ENCODE measurements around the gene FABP1.

Gene FABP1

DNA sequence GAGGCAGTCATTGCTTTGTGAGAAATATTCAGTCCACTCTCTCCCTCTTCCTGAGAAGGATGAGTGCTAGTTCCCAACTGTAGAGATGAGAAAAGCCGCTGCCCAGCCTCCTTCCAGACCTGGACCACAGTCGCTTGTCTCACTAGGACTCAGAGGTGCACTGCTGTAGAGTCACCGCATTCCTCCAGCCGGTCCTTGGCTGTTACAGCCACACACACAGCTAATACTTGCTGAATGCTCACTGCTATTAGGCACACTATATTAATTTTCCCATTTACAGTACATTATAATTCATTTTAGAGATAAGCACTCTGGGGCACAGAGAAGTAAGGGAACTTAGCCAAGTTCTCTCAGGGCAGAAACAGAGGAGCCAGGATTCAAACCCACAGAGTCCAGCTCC is 10.0 kb upstream of the FABP1 start:
- no peak for DNase-seq (ENCODE audit: low read depth, low spot score)

DNA sequence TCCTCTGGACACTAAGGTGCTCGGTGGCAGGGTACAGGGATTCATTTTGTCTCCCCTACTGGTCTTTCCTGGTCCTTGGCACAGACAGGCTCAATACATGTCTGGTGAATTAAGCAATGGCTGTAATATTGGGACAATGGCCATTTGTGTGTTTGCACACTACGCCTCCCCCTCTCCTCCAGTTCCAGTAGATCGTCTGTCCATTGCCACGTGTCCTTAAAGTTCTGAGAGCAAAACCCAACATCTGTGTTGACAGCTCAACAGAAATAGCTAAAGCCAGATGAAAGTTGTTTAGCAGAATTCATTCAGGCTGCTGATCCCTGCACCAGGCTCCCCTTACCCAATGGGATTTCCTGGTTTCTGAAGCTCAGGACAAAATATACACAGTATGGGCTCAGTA is 9.0 kb upstream of the FABP1 start:
- no peak for DNase-seq (ENCODE audit: low read depth, low spot score)

DNA sequence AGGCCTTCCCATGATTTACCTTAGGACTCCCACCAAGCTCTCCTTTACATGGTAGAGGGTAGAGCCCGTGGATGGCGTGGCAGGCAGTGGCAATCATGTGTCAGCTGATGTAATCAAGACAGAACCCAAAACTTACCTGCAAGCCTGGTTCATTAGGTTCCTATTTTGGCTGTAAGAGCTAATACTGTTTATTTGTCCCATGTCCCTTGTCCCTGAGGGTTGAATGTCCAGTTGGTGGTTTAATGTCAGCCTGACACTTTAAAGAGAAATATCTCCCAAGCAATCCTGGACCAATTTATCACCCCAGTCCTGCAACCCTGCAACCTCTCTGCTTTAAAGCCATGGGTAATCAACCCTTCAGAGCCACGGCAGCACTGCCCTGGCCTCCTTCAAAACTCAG is 6.0 kb upstream of the FABP1 start:
- DNase-seq (ENCODE audit: low read depth, low spot score), result no peak

DNA sequence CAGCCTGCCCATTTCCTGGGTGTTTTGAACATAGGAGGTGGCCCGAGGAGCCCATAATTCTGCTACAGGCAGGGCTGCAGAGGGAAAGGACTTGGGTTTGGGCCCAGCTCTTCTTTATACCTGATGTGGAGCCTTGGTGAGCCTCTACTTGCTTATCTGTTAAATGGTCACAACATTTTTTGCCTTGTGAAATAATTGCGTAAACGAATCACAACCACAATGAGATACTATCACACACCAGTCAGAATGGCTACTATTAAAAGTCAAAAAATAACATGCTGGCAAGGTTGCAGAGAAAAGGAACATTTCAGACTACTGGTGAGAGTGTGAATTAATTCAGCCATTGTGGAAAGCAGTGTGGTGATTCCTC is 4.1 kb upstream of the FABP1 start:
- DNase-seq (ENCODE audit: low read depth, low spot score), result no peak

DNA sequence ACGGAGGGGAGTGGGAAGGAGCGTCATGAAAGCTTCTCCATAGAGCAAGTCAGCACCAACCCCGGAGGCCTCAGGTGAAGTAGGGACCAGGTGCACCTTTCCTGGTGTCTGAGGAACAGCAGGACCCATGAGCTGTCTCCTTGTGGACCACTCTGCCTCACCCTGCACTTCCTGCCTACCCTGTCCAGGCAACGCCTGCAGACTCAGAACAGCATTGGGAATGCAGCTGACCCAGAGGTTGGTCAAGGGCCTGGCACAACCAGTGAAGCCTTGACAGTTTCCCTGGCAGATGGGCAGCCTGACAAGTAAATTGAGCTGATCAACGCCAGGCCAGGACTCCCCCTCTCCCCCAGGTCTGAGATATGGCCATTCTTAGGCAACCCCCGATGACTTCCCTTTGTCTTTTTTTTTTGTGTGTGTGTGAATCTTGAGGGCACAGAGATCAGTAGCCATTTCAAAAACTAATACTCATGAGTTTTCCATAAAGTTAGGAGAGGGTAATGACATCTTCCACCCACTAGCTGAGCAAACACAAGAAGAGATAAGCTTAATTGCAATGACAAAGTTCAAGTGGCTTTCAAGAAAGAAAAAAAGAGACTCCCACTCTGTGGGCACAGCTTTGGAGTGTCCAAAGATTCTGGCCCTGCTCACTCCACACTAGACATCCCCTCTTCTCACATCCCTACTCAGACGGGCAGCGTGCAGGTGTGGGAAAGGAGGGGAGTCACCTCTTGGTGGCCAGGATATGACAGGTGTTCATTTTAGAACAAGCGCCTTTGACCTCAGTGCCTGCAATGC is 3.5 kb upstream of the FABP1 start:
- DNase-seq (ENCODE audit: low read depth, low spot score), result no peak

DNA sequence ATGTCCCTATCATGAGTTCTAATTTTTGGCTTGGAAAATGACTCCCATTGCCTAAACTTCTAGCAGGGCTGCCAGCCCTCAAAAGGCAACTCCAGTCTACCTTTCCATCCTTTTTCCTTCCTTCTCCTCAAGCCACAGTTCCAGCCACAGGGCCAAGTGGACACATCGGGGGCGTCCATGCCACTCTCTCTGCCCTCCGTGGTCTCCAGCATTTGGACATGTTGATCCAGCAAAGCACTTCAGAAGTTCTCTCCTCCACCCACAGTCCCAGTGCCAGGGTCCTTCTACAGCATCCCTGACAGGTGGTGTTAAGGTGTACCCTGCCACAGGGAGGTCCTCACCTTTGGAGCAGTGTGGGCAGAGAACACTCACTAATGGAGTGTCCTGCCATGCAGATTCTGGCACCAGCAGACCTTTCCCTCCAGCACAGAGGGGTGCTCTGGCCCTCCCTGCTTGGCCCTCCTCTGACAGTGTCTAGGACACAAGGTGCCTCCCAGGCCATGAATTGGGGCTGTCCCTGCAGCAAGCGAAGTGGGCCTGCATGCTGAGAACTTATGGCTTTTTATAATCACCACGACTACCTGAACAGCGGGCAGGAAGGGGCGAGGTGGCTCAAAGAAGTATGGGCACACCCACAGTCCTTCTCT is 1.6 kb upstream of the FABP1 start:
- no peak for DNase-seq (ENCODE audit: low read depth, low spot score)

DNA sequence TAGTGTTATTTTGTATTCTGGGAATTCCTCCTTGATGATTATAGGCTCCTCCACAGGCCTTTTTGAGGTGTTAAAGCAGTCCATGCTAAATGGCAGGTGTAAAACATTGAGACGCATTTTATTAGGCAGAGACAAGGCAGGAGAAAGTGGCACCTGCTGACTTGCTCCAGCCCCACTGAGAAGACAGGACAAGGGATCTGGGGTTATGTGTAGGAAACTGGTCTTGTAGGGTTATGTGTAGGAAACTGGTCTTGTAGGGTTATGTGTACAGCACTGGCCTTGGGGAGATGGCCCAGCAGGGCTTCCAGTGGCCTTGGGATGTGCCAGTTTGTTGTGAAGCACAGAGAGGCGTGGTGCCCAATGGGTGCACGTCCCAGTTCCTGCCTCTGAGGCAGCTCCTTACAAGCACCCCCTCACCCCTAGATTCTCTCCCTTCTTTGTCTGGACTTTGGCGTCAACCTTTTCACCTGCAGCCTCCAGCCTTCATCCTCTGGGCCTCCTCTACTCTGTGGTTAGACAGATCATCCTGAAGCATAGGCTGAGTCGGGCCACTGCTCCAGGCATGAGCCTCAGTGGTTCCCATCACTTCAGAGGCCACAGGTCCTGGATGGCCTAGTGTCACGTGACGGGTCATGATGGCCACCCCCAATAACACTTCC is 921 bp upstream of the FABP1 start:
- no peak for DNase-seq (ENCODE audit: low read depth, low spot score)

DNA sequence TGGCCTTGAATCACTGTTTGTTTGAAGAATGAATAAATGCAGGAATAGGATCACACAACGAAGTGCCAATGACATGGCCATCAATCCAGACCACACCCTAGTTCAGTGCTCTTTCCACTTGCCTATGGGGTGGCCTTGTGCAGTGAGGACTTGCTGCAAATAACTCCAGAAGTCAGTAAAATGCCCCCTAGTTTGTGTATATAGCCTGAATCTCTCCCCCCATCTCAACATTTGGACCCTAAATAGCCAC is 299 bp downstream of the FABP1 start:
- no peak for DNase-seq (ENCODE audit: low read depth, low spot score)

DNA sequence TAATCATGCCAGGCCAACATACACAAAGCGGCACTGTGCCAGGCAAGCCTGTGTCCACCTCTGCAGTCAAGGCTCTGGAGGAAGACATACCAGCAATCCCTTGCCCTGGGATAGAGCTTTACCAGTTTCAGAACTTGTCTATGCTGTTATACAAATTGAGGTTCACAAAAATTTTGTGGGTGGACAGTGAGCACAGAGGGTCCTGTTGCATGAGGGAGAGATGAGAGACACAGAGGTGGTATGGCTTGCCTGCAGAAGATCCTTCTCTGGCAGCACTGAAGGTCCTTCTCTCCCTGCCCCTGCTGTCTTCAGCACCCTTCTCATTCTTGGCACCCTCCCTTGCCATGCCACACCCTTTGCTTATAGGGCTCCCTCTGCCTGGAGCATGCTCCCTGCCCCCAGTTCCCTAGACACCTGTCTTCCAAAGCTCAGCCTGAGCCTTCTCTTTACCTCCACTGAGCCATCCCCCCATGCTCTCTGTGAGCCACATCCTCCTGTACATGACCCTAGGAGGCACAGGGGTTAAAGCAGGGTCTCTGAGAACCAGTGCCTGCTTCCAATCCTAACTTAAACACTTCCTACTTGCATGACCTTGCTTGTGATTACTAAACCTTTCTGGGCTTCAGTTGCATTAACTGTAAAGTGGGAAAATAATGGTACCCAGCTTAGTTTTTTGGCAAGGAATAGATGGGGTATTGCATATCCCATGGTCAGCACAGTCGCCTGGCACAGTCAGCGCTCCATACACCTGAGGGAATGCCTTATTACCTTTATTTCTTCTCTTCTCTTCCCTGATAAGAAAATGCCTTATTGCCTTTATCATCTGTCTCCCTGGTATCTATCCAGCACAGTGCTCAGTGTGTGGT is 857 bp downstream of the FABP1 start:
- DNase-seq (ENCODE audit: low read depth, low spot score), result no peak

DNA sequence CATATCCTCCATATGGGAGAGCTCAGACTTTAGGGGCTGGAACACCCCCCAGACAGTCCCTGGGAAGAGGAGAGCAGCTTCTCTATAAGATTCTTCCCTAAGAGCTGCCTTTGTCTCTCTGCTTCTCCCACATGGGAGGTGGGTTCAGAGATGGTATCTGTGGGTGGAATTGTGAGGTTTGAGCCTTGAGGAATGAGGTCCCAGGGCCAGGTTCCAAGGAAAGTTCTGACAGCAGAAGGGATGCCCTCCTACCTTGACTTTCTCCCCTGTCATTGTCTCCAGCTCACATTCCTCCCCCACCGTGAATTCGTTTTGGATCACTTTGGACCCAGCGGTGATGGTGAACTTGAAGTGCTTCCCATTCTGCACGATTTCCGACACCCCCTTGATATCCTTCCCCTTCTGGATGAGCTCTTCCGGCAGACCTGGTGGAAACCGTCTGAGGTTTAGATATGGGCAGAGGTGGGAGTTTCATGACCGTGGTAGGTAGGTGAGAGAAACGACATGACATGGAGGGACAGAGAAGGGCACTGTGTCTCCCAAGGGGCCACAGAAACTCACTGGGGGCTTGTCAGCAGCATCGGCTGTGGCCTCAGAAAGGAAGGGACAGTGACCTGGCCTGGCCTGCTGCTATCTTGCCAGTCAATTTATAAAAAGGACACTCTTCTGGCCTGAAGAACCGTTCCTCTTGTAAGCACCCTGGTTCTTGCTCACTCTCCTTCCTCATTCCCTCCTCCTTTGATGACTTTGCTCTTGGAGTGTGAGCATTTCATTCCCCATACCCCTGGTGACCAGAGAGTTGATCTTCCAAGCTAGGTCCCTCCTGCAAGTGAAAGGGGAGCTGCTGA is 1.7 kb downstream of the FABP1 start:
- DNase-seq (ENCODE audit: low read depth, low spot score), result no peak

DNA sequence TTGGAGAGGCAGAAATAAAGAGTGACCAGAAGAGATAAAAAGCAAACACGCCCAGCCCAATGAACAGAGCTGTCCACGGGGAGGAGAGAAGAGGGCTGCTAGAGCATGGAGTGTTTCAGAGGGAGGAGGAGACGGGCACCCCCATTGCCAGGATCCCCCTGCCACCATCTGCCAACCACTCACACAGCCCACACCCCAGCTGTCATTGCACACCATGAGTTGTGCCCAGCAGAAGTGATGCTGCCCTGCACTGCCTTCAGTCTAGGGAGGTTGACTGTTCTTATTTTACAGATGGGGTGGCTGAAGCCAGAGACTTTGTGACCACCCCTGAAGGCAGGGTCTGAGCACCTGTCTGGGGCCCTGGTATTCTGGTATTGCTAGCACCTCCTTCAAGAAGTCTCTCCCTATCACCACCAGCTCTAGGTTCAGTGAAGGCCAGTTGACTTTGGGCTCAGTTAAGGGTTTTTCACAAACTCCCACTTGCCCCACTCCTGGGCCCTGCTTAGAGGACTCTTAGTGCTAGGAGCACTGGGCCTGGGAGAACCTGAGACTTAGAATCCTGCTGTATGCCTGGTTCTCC is 2.4 kb downstream of the FABP1 start:
- no peak for DNase-seq (ENCODE audit: low read depth, low spot score)

DNA sequence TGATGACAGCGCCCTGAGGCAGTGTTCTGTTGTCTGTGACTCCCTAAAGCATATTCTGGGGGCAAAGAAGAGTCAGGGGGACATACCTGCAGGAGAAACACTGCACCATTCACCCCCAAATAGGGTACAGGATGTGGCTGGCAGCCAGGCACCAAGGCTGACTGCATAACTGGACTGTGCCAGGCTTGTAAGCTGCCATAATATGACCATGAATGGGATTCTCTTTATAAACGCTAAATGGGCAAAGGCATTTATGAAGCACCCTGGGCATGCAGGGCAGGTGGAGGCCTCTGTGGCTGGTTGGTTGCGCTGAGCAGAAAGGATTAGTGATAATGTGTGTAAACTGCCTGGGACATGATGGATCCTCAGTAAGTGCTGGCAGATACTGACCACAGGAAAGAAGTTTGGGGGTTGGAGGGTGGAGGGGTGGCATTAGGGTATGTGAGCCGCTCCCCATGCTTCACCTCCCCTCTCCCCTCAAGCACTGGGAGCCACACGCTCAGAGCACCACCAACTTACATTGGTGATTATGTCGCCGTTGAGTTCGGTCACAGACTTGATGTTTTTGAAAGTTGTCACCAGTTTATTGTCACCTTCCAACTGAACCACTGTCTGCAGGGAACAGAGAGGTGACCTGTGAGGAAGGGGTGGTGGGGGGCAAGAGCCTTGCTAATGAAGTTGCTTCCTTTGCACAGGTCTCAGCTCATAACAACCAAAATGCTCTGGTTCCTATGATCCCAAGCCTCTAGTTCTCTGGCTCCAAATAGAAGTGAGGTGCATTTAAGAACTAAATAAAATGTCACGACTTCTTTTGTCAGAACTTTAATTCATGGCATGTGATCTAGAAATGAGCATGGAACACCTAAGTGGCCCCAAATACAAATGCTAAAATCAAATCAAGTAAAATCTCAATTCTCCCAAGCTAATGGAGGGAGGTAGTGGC is 3.6 kb downstream of the FABP1 start:
- no peak for DNase-seq (ENCODE audit: low read depth, low spot score)

DNA sequence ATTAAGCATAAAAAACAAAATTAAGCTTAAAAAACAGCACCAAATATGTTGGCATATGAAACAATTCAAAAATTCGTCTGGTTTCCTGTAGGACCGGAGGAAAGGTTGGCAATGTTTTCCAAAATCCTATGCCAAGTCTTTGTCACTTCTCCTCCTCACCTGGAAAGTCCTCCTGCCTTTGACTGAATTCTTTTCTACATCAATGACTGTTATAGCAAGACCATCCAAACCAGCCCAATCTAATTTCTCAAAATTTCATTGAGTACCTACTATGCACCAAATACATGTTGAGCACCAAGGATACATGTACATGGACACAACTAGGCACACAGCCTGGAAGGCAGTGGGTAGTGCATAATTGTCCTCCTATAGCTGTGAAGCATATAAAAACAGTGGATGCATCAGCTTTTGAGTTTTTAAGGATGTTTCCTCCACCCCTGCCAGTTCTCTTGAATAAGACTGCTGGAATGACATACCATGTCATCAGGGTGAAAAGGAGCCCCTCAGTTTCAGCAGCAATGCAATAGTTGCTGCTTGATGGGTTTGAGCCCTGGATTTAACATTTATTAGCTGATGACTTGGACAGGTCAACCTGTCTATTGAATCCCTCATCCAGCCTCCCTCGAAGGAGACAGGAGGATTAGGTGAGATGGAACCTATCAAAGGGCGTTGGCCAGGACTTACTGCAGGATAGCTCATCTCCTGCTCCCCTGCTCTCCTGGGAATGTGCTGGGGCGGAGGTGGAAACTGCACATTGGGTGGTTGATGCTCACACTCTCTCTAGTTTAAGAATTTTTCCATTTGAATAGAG is 4.5 kb downstream of the FABP1 start:
- no peak for DNase-seq (ENCODE audit: low read depth, low spot score)

DNA sequence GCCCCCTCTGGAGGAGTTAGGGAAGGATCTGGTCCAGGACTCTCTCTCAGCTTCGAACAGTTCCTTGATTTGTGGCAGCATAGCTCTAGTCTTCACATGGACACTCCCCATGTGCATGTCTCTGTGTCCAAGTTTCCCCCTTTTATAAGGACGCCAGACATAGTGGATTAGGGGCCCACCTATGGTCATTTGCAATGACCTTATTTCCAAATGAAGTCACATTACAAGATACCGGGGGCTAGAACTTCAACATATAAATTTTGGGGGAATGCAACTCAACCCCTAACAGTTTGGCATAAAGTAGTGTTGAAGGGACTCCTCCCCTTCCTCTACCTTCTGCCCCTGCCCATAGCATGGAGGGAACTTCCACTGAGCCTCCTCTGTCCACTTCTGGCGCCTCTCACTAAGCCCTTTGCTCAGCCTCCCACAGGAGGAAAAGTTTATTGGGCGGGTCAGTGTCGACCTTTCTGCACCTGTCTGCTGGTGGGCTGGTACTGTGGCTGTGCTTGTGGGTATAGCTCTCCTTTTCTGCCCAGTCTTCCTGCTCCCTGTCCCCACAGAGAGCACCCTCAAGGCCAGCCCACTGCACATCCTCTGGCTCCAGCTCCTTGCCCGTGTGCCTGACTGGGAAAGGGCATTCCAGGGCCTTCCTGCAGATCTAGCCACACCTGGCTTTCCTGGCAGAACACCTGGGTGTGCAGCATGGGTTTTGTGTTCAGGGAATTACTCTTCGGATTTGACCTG is 5.5 kb downstream of the FABP1 start:
- no peak for DNase-seq (ENCODE audit: low read depth, low spot score)

DNA sequence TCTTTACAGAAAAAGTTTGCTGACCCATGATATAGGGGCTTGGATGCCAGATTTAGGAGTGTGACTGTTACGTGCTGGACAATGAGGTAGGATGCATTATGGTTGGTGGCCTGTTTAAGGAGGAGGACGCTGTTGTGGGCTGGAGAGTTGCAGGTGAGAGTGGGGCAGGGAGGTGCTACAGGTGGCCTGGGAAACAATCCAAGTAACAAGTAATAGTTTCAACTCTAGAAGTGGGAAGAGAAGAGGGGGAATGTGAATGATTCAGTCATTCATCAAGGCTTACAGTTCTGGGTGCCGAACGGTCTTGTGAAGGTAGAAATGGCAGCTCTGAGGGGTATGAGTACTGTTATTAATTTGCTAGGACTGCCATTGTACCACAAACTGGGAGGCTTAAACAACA is 6.2 kb downstream of the FABP1 start:
- DNase-seq (ENCODE audit: low read depth, low spot score), result no peak

DNA sequence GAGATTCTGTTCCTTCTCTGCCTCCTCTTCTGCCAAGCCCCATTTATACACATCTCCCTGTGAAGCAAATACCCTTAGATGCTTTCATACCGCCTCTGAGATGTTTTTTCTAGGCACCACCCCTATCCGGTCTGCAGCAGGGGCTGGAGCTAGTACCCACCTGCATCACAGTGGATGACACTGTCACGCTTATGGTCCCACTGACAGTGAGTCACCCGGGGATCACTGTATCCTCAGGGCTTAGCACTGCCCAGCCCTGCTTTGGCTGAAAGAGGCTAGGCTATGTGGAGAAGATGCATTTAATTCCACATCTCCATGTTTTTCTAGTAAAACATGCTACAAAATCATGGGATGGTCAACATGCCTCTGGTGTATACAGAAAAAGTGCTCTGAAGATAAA is 9.9 kb downstream of the FABP1 start:
- DNase-seq (ENCODE audit: low read depth, low spot score), result no peak

DNA sequence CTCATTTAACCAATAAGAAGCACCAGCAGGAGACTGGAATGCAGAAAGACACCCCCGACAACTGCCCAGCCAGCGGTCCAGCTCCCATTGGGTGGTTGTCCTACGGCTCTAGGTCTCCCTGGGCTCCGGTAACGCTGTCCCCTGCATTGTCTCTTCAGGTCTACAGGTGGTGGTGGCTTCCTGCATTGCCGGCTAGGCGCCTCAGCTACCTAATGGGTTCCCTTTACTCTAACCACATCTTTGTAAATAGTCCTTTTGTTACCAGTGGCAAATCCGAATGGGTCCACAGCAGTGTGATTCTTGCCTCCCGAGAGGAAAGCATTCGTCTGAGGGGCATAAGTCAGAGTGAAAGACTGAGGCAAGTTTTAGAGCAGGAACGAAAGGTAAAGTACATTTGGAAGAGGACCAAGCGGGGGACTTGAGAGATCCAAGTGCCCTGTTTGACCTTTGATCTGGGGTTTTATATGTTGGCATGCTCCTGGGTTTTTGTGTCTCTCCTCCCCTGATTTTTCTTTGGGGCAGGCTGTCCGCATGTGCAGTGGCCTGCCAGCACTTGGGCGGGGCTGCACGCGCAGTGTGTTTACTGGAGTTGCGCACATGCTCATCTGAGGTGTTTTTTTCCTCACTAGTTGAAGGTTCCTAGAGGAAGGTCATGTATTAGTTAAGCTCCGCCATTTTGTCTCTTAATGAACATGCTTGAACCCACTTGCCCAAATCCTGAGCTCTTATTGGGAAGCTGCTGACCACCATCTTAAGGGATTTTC is 11.0 kb downstream of the FABP1 start:
- DNase-seq (ENCODE audit: low read depth, low spot score), result no peak

All from activated naive CD8-positive, alpha-beta T cell treated with anti-CD3 and anti-CD28 coated beads, Interleukin-2, amount 50 U/mL, for 16 hours (primary cell).